HepG2 (cell line): ENCODE results near the gene SERINC4. TPM values are rescaled to one million over a fixed set of nuclear protein-coding genes. Genes with fewer than 3 reads are reported as not detected.

Experiments
- ATRX ChIP-seq: sonication (generic); formaldehyde crosslinking; IDR thresholded peaks from 2 replicates; pipeline ENCODE4 v1.4.0; 2020; ENCODE audit warnings: missing genetic modification reagents, borderline replicate concordance
- BCL3 ChIP-seq: sonication (generic); formaldehyde crosslinking; IDR thresholded peaks from 2 replicates; pipeline ENCODE4 v1.5.1; 2020; ENCODE audit warnings: mild to moderate bottlenecking, missing genetic modification reagents, moderate library complexity
- BRD4 ChIP-seq: sonication (generic); formaldehyde crosslinking; IDR thresholded peaks from 2 replicates; pipeline ENCODE4 v1.4.0; 2020; ENCODE audit warnings: missing genetic modification reagents
- CBX5 ChIP-seq: sonication (generic); formaldehyde crosslinking; IDR thresholded peaks from 2 replicates; pipeline ENCODE4 v1.4.0; 2020; ENCODE audit warnings: missing genetic modification reagents, borderline replicate concordance
- ERF ChIP-seq: IDR thresholded peaks from 2 replicates; pipeline ENCODE4 v1.6.1; 2018; ENCODE audit warnings: missing biosample characterization, missing genetic modification reagents
- GLMP ChIP-seq: sonication (generic); formaldehyde crosslinking; IDR thresholded peaks from 2 replicates; pipeline ENCODE4 v1.9.0; 2021; ENCODE audit warnings: missing genetic modification reagents, mild to moderate bottlenecking, borderline replicate concordance
- KDM5A ChIP-seq: fragments of 200-600 bp; sonication (generic); IDR thresholded peaks from 2 replicates; pipeline ENCODE4 v1.7.0; 2018; ENCODE audit warnings: antibody characterized with exemption, mild to moderate bottlenecking, low read length, borderline replicate concordance
- MTERF4 ChIP-seq: sonication (generic); formaldehyde crosslinking; IDR thresholded peaks from 2 replicates; pipeline ENCODE4 v1.8.0; 2023; ENCODE audit warnings: mild to moderate bottlenecking, missing genetic modification reagents
- NONO ChIP-seq, 2 experiments: fragments of 450-650 bp in 1 of 2; sonication (generic) in 1 of 2; formaldehyde crosslinking in 1 of 2; IDR thresholded peaks in 1 of 2; conservative IDR thresholded peaks in 1 of 2; 2 replicates each; pipeline versions ENCODE4 v1.6.1 to v1.8.0; 2017 to 2022; ENCODE audit warnings: mild to moderate bottlenecking in 1 of 2, missing genetic modification reagents in 1 of 2, moderate library complexity in 1 of 2
- NRL ChIP-seq: sonication (generic); formaldehyde crosslinking; IDR thresholded peaks from 2 replicates; pipeline ENCODE4 v1.5.0; 2020; ENCODE audit warnings: missing genetic modification reagents, mild to moderate bottlenecking, moderate library complexity, borderline replicate concordance
- ONECUT2 ChIP-seq: sonication (generic); formaldehyde crosslinking; IDR thresholded peaks from 2 replicates; pipeline ENCODE4 v1.4.0; 2020; ENCODE audit warnings: missing genetic modification reagents
- XBP1 ChIP-seq: sonication (generic); formaldehyde crosslinking; IDR thresholded peaks from 2 replicates; pipeline ENCODE4 v1.5.0; 2020; ENCODE audit warnings: missing genetic modification reagents
- ZIK1 ChIP-seq: sonication (generic); formaldehyde crosslinking; IDR thresholded peaks from 2 replicates; pipeline ENCODE4 v1.5.0; 2020; ENCODE audit warnings: mild to moderate bottlenecking, low read depth, missing genetic modification reagents, borderline replicate concordance
- ZNF12 ChIP-seq: sonication (generic); formaldehyde crosslinking; IDR thresholded peaks from 2 replicates; pipeline ENCODE4 v1.5.0; 2020; ENCODE audit warnings: missing genetic modification reagents
- ZNF121 ChIP-seq: sonication (generic); formaldehyde crosslinking; IDR thresholded peaks from 2 replicates; pipeline ENCODE4 v1.5.0; 2020; ENCODE audit warnings: mild to moderate bottlenecking, missing genetic modification reagents
- ZNF276 ChIP-seq: sonication (generic); formaldehyde crosslinking; IDR thresholded peaks from 2 replicates; pipeline ENCODE4 v1.4.0; 2020; ENCODE audit warnings: mild to moderate bottlenecking, low read depth, missing genetic modification reagents
- ZNF570 ChIP-seq: sonication (generic); formaldehyde crosslinking; IDR thresholded peaks from 2 replicates; pipeline ENCODE4 v1.4.0; 2020; ENCODE audit warnings: mild to moderate bottlenecking, missing genetic modification reagents, borderline replicate concordance
- ZNF589 ChIP-seq: sonication (generic); formaldehyde crosslinking; conservative IDR thresholded peaks from 2 replicates; pipeline ENCODE4 v1.8.0; 2022; ENCODE audit warnings: mild to moderate bottlenecking, moderate library complexity, missing genetic modification reagents
- ZNF614 ChIP-seq: IDR thresholded peaks from 2 replicates; pipeline ENCODE4 v1.6.1; 2018; ENCODE audit warnings: missing biosample characterization, missing genetic modification reagents, inconsistent platforms, borderline replicate concordance
- ZNF713 ChIP-seq: sonication (generic); formaldehyde crosslinking; IDR thresholded peaks from 2 replicates; pipeline ENCODE4 v1.4.0; 2020; ENCODE audit warnings: mild to moderate bottlenecking, missing genetic modification reagents
- ZNF766 ChIP-seq: sonication (generic); formaldehyde crosslinking; IDR thresholded peaks from 2 replicates; pipeline ENCODE4 v1.5.0; 2020; ENCODE audit warnings: missing genetic modification reagents, borderline replicate concordance
- ZNF790 ChIP-seq: sonication (generic); formaldehyde crosslinking; IDR thresholded peaks from 2 replicates; pipeline ENCODE4 v1.8.0; 2022; ENCODE audit warnings: missing genetic modification reagents, mild to moderate bottlenecking, borderline replicate concordance
- ZSCAN20 ChIP-seq: sonication (generic); formaldehyde crosslinking; IDR thresholded peaks from 2 replicates; pipeline ENCODE4 v1.4.0; 2020; ENCODE audit warnings: missing genetic modification reagents, mild to moderate bottlenecking, borderline replicate concordance
- polyA plus RNA-seq, 8 experiments: library from polyadenylated mRNA; depleted of rRNA in 3 of 8; stranded (reverse) in 7 of 8; unstranded in 1 of 8; fragments of >200 nt; fragmentation: Illumina TruSeq in 4 of 8; extraction: Trizol in 4 of 8; gene quantifications; 2 replicates each; pipeline versions ENCODE4 v1.2.1 to v1.2.3, GENCODE V29; 2011 to 2016; ENCODE audit warnings: low read depth in 4 of 8, missing spikeins in 1 of 8, mixed read lengths in 1 of 8; ENCODE audit not compliant: insufficient read depth in 1 of 8
- total RNA-seq, 5 experiments: library from RNA; depleted of rRNA; stranded (reverse); fragments of >200 nt; fragmentation: Illumina TruSeq; extraction: Trizol; gene quantifications; 2 replicates each; pipeline ENCODE4 v1.2.3, GENCODE V29; 2016; ENCODE audit warnings: low read depth in 1 of 5

SERINC4 gene
- total and polyA plus RNA-seq, 2 of the 13 experiments (the other 11 are each of a cell fraction or from before 2014, with no cell fraction given) = not detected

- no peak for TF ChIP-seq ZNF713 (CRISPR knock-in tag)
- peak; percentile 44; the same call in 1 of the 2 replicates for TF ChIP-seq ZIK1 (CRISPR knock-in tag)
- TF ChIP-seq ZNF589 (CRISPR knock-in tag) = 0 out of 2 replicates have a peak, but pooled peaks have one; percentile 47
- TF ChIP-seq ZNF276 (CRISPR knock-in tag) = peak; percentile 56; the same call in 1 of the 2 replicates
- 0 out of 2 replicates have a peak, but pooled peaks have one; percentile 27 for TF ChIP-seq ZNF614 (CRISPR knock-in tag)
- no peak for TF ChIP-seq GLMP
- TF ChIP-seq BRD4 (CRISPR knock-in tag) = no peak; the same call in 1 of the 2 replicates
- TF ChIP-seq ZNF121 (CRISPR knock-in tag) = no peak
- peak; percentile 72; the same call in 1 of the 2 replicates for TF ChIP-seq CBX5 (CRISPR knock-in tag)
- peak; percentile 83 for TF ChIP-seq ERF (CRISPR knock-in tag)
- peak; percentile 45; the same call in 1 of the 2 replicates for TF ChIP-seq MTERF4 (CRISPR knock-in tag)
- TF ChIP-seq ATRX (CRISPR knock-in tag) = no peak
- TF ChIP-seq ZNF790 (CRISPR knock-in tag) = no peak
- no peak; the same call in 1 of the 2 replicates for TF ChIP-seq ZNF12
- no peak for TF ChIP-seq NONO (IDR thresholded peaks at IDR 0.05)
- peak; percentile 52; the same call in 1 of the 2 replicates for TF ChIP-seq NONO (CRISPR knock-in tag; conservative IDR thresholded peaks at IDR 0.05)
- TF ChIP-seq ZNF766 (CRISPR knock-in tag) = no peak
- TF ChIP-seq KDM5A = peak; percentile 73
- 0 out of 2 replicates have a peak, but pooled peaks have one; percentile 11 for TF ChIP-seq ONECUT2 (CRISPR knock-in tag)
- peak; percentile 77; the same call in 1 of the 2 replicates for TF ChIP-seq NRL (CRISPR knock-in tag)
- no peak for TF ChIP-seq ZNF570 (CRISPR knock-in tag)
- peak; percentile 29; the same call in 1 of the 2 replicates for TF ChIP-seq ZSCAN20 (CRISPR knock-in tag)
- TF ChIP-seq BCL3 = no peak
- TF ChIP-seq XBP1 (CRISPR knock-in tag) = peak; percentile 78; the same call in 1 of the 2 replicates
Observed at GRCh38 chr15:43824302-43825246, 24.6 kb upstream of the SERINC4 start, which contains the start of gene MFAP1 (continued).
